ACHN (cell line): Measurements from ENCODE around the gene APCDD1L.
A peak's percentile ranks its signal among the peaks of the same experiment; 100 is the strongest.

Experiments used
- DNase-seq: peaks from one replicate; pipeline ENCODE4 v3.0.0-alpha.2; 2015
- in situ Hi-C: cut with HindIII; loops from 2 replicates; pipeline ENCODE4 v1.10.0; 2017; ENCODE audit warnings: low sequenced_read_pairs, low pct_ligation_motif_present, low pct_unique_long_range_greater_than_20kb

The APCDD1L gene

GRCh38 chr20:58497076-58497641 lies 18.0 kb downstream of the APCDD1L start:
- in situ Hi-C loops = no loop called here
- DNase-seq = no peak

- no peak for DNase-seq
Measured at GRCh38 chr20:58496429-58496769, 18.8 kb downstream of the APCDD1L start.

GRCh38 chr20:58495623-58496428 lies 19.4 kb downstream of the APCDD1L start:
- no peak for DNase-seq
- in situ Hi-C loops = no loop called here

More at GRCh38 chr20:58496429-58496769, 18.8 kb downstream of the APCDD1L start:
- in situ Hi-C loops = no loop called here

- in situ Hi-C loops = no loop called here
- no peak for DNase-seq
Measured at GRCh38 chr20:58494923-58495622, 20.1 kb downstream of the APCDD1L start.

- no peak for DNase-seq
Measured at GRCh38 chr20:58492795-58493524, 22.2 kb downstream of the APCDD1L start.

GRCh38 chr20:58492074-58492718 lies 23.0 kb downstream of the APCDD1L start:
- DNase-seq = no peak
- in situ Hi-C loops = no loop called here

More at GRCh38 chr20:58492795-58493524, 22.2 kb downstream of the APCDD1L start:
- in situ Hi-C loops = no loop called here

GRCh38 chr20:58486207-58486606 lies 29.0 kb downstream of the APCDD1L start:
- in situ Hi-C loops = no loop called here
- no peak for DNase-seq

GRCh38 chr20:58485393-58485792 lies 29.8 kb downstream of the APCDD1L start:
- DNase-seq = no peak
- in situ Hi-C loops = no loop called here

GRCh38 chr20:58483470-58483869 lies 31.7 kb downstream of the APCDD1L start:
- DNase-seq = no peak
- in situ Hi-C loops = no loop called here

GRCh38 chr20:58483051-58483450 lies 32.1 kb downstream of the APCDD1L start:
- no peak for DNase-seq
- in situ Hi-C loops = no loop called here

- DNase-seq = no peak
Measured at GRCh38 chr20:58482416-58482815, 32.8 kb downstream of the APCDD1L start.

GRCh38 chr20:58481481-58482021 lies 33.6 kb downstream of the APCDD1L start:
- in situ Hi-C loops = no loop called here

More at GRCh38 chr20:58482416-58482815, 32.8 kb downstream of the APCDD1L start:
- in situ Hi-C loops = no loop called here

GRCh38 chr20:58480551-58481336 lies 34.5 kb downstream of the APCDD1L start:
- in situ Hi-C loops = no loop called here
- DNase-seq = no peak

More at GRCh38 chr20:58481481-58482021, 33.6 kb downstream of the APCDD1L start:
- peak; percentile 28 for DNase-seq

- in situ Hi-C loops = no loop called here
- DNase-seq = no peak
Measured at GRCh38 chr20:58479726-58480440, 35.3 kb downstream of the APCDD1L start.

- in situ Hi-C loops = no loop called here
Measured at GRCh38 chr20:58478141-58478805, 36.9 kb downstream of the APCDD1L start.

GRCh38 chr20:58475466-58475865 lies 39.7 kb downstream of the APCDD1L start:
- in situ Hi-C loops = no loop called here

More at GRCh38 chr20:58478141-58478805, 36.9 kb downstream of the APCDD1L start:
- no peak for DNase-seq

More at GRCh38 chr20:58475466-58475865, 39.7 kb downstream of the APCDD1L start:
- DNase-seq = no peak
